Endodermal cell (in vitro differentiated cells): Measurements from ENCODE around the gene CD320. TPM values are rescaled to one million over a fixed set of nuclear protein-coding genes. Genes with fewer than 3 reads are reported as not detected.

Experiments
- DNase-seq: peaks from one replicate; pipeline ENCODE4 v3.0.0-alpha.2; 2017
- H3K27ac ChIP-seq: 2 replicates; pipeline ENCODE4 v1.5.1; 2013; ENCODE audit warnings: mild to moderate bottlenecking, low read depth, low read length, moderate library complexity
- H3K27me3 ChIP-seq: 2 replicates; pipeline ENCODE4 v1.6.1; 2013; ENCODE audit warnings: mild to moderate bottlenecking, low read length, moderate library complexity; ENCODE audit not compliant: insufficient read depth, control insufficient read depth, poor library complexity, severe bottlenecking
- H3K36me3 ChIP-seq: 2 replicates; pipeline ENCODE4 v1.7.0; 2013; ENCODE audit warnings: mild to moderate bottlenecking, low read length, moderate library complexity; ENCODE audit not compliant: control insufficient read depth, insufficient read depth
- H3K4me1 ChIP-seq: one replicate; pipeline ENCODE4 v1.7.0; 2013; ENCODE audit warnings: low read length; ENCODE audit not compliant: control insufficient read depth, insufficient read depth
- H3K4me3 ChIP-seq: 2 replicates; pipeline ENCODE4 v1.5.1; 2013; ENCODE audit warnings: mild to moderate bottlenecking, low read length, moderate library complexity
- H3K9ac ChIP-seq: 2 replicates; pipeline ENCODE4 v1.6.1; 2013; ENCODE audit warnings: mild to moderate bottlenecking, low read length, moderate library complexity; ENCODE audit not compliant: poor library complexity, severe bottlenecking; ENCODE audit errors: extremely low read depth
- H3K9me3 ChIP-seq: 2 replicates; pipeline ENCODE4 v1.6.1; 2013; ENCODE audit warnings: mild to moderate bottlenecking, low read length, moderate library complexity; ENCODE audit not compliant: control insufficient read depth
- H3K27ac Mint-ChIP-seq: 2 replicates; pipeline ENCODE4 v1.8.0; 2020; ENCODE audit warnings: mixed read lengths
- H3K27me3 Mint-ChIP-seq: 2 replicates; pipeline ENCODE4 v1.8.0; 2021; ENCODE audit warnings: mild to moderate bottlenecking, mixed read lengths; ENCODE audit not compliant: insufficient read depth
- H3K36me3 Mint-ChIP-seq: 2 replicates; pipeline ENCODE4 v1.8.0; 2020; ENCODE audit warnings: low read depth, mixed read lengths
- H3K4me1 Mint-ChIP-seq: 2 replicates; pipeline ENCODE4 v1.8.0; 2020; ENCODE audit warnings: mixed read lengths
- H3K4me3 Mint-ChIP-seq: 2 replicates; pipeline ENCODE4 v1.8.0; 2020; ENCODE audit warnings: mild to moderate bottlenecking, moderate library complexity, mixed read lengths
- H3K9me3 Mint-ChIP-seq: 2 replicates; pipeline ENCODE4 v1.8.0; 2020; ENCODE audit warnings: mild to moderate bottlenecking, mixed read lengths
- WGBS, 2 experiments: methylation state at CpG; one replicate each; pipeline versions ENCODE4 v1.1.5 to v1.1.7; 2013; ENCODE audit warnings: missing lambda C conversion rate in 2 of 2, mixed read lengths in 1 of 2; ENCODE audit not compliant: insufficient coverage in 1 of 2, insufficient read length in 1 of 2; 5-methylcytosine and 5-hydroxymethylcytosine counted together
- total RNA-seq, 2 donors: library from RNA; stranded (reverse); fragmentation: NEBNext Ultra II Directional in 1 of 2; extraction: Animal tissue kit (Norgen Biotek cat#: 25700) in 1 of 2; gene quantifications; 2 replicates in 1 of 2; 3 replicates in 1 of 2; pipeline ENCODE4 v1.2.1, GENCODE V29; 2021
- TF ChIP-seq, protein P1 (sequence below): fragments of 200-600 bp; sonication (generic); conservative IDR thresholded peaks from 2 replicates; pipeline ENCODE4 v1.5.0; 2021; ENCODE audit warnings: antibody characterized with exemption, mild to moderate bottlenecking

The CD320 gene
- total RNA-seq, 2 donors from 2014 or later, result 63.4 to 72.7 TPM

DNA sequence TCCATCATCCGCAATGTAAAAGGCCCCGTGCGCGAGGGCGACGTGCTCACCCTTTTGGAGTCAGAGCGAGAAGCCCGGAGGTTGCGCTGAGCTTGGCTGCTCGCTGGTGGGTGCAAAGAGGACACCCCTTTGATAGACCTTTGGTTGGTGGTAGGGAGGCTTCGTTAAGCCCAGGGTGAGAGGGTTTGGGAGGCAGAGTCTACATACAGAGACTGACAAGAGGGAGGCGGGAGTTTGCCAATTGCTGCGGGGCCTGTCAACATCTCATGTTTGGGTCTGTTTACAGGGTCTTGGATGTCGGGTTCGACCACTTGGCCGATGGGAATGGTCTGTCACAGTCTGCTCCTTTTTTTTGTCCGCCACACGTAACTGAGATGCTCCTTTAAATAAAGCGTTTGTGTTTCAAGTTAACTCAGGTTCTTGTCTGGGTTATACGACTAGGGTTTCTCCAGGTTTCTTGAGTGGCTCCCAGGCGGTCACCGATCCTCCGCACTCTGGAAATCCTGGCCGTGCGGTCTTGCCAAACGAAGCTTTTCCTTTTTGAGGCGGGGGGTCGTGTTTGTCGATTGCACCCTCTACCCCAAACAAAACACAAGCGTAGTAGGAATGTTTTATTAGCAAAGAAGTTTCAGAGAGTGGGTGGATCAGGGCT is 14.0 kb upstream of the CD320 start:
- H3K27me3 Mint-ChIP-seq, result peaks cover 5% of the 10 kb centered on the region
- H3K4me1 Mint-ChIP-seq, result peaks cover 25% of the 10 kb centered on the region
- 23 to 55% methylated on average over 8 to 29 of the region's 30 CpGs for WGBS, 2 experiments
- no peak for DNase-seq
- Histone ChIP-seq H3K36me3 (peaks cover 27% of the 10 kb centered on the region), H3K27me3 (no peaks in the 10 kb centered on the region), H3K4me3 (peak overlapping the region; percentile 91), H3K4me1 (peaks cover 6% of the 10 kb centered on the region), H3K27ac (no peak overlapping the region), H3K9me3 (no peaks in the 10 kb centered on the region), H3K9ac (peak overlapping the region; percentile 99)
- peaks cover 24% of the 10 kb centered on the region for H3K36me3 Mint-ChIP-seq
- H3K9me3 Mint-ChIP-seq, result peaks cover 9% of the 10 kb centered on the region
- H3K27ac Mint-ChIP-seq, result peak overlapping the region; percentile 100
- peak overlapping the region; percentile 92 for H3K4me3 Mint-ChIP-seq
- TF ChIP-seq, protein P1, sequence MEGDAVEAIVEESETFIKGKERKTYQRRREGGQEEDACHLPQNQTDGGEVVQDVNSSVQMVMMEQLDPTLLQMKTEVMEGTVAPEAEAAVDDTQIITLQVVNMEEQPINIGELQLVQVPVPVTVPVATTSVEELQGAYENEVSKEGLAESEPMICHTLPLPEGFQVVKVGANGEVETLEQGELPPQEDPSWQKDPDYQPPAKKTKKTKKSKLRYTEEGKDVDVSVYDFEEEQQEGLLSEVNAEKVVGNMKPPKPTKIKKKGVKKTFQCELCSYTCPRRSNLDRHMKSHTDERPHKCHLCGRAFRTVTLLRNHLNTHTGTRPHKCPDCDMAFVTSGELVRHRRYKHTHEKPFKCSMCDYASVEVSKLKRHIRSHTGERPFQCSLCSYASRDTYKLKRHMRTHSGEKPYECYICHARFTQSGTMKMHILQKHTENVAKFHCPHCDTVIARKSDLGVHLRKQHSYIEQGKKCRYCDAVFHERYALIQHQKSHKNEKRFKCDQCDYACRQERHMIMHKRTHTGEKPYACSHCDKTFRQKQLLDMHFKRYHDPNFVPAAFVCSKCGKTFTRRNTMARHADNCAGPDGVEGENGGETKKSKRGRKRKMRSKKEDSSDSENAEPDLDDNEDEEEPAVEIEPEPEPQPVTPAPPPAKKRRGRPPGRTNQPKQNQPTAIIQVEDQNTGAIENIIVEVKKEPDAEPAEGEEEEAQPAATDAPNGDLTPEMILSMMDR, result no peak

GRCh38 chr19:8321067-8321985 is 13.2 kb upstream of the CD320 start, which contains the start of the genes NDUFA7 and RPS28:
Gene NDUFA7, minus strand, starts transcription at chr19:8321375. Its CDS starts 17 bp downstream, at chr19:8321358.
Gene RPS28, plus strand, starts transcription at chr19:8321496. Its CDS starts 35 bp downstream, at chr19:8321531.
- 0 to 1% methylated on average over 40 to 72 of the region's 72 CpGs for WGBS, 2 experiments
- TF ChIP-seq, protein P1, result peak; percentile 27
- no peaks in the 10 kb centered on the region for H3K27me3 ChIP-seq
- H3K9me3 Mint-ChIP-seq, result peaks cover 1% of the 10 kb centered on the region
- peak within 1 kb of the TSS; percentile 83 for H3K27ac ChIP-seq
- peak within 1 kb of the TSS; percentile 99 for H3K9ac ChIP-seq
- H3K27me3 Mint-ChIP-seq, result no peaks in the 10 kb centered on the region
- H3K36me3 Mint-ChIP-seq, result peaks cover 25% of the 10 kb centered on the region
- H3K4me3 ChIP-seq, result peak within 1 kb of the TSS; percentile 91
- no peaks in the 10 kb centered on the region for H3K9me3 ChIP-seq
- peak; percentile 98 for DNase-seq
- H3K4me1 Mint-ChIP-seq, result peaks cover 31% of the 10 kb centered on the region
- peak within 1 kb of the TSS; percentile 100 for H3K27ac Mint-ChIP-seq
- peaks cover 12% of the 10 kb centered on the region for H3K4me1 ChIP-seq
- H3K4me3 Mint-ChIP-seq, result peak within 1 kb of the TSS; percentile 92
- H3K36me3 ChIP-seq, result peaks cover 28% of the 10 kb centered on the region

GRCh38 chr19:8320564-8321066 is 12.5 kb upstream of the CD320 start:
- no peaks in the 10 kb centered on the region for H3K27me3 Mint-ChIP-seq

More at GRCh38 chr19:8320564-8321066, 12.5 kb upstream of the CD320 start:
- Mint-ChIP-seq H3K4me1 (peaks cover 36% of the 10 kb centered on the region), H3K9me3 (no peaks in the 10 kb centered on the region), H3K4me3 (peak overlapping the region; percentile 92), H3K27ac (peak overlapping the region; percentile 100), H3K36me3 (peaks cover 30% of the 10 kb centered on the region)
- Histone ChIP-seq H3K9ac (peak overlapping the region; percentile 99), H3K9me3 (no peaks in the 10 kb centered on the region), H3K27me3 (no peaks in the 10 kb centered on the region), H3K4me3 (peak overlapping the region; percentile 91), H3K4me1 (peaks cover 12% of the 10 kb centered on the region), H3K36me3 (peaks cover 30% of the 10 kb centered on the region), H3K27ac (peak overlapping the region; percentile 83)
- TF ChIP-seq, protein P1, result no peak
- WGBS, 2 experiments, result 3 to 7% methylated on average over 11 to 16 of the region's 16 CpGs
- peak; percentile 71 for DNase-seq
